ENCODE data around the gene HABP4.

The HABP4 gene

DNA sequence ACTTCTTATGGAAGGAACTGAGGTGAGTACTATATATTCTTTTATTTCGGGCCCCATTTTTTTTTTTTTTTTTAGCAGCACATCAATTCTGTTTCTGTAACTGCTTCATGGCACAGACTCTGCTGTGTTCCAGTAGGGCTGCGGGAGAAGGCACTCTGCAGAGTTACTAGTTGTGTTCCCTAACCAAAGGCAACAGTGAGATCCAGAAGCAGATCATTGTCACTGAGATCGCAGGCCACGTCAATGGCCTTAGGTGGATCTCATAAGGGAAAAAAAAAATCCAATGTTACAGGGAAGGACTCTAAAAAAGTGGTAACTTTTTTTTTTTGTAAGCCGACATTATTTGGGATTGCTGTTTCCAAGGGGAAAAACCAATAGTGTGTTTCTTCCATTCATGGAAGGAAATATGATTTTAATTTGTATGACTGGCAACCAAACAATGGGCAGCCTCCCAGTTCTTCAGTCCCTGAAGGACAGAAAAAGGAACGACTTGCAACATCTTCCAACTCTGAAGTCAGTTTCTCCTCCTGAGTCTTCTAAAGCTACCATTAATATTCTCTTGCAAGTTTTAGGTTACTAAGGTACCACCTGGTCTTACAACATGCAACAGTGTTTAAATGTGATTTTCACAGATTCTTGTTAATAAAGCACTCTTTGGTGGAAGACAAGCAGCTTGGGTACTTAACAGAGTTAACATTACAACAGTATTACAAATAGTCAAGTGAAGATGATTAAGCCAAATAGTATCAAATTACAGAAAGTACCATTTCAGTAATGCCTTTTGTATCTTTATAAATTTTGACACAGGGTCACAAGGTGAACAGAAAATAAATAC, 52.8 kb downstream of the HABP4 start:
- TF ChIP-seq SIN3A (IDR thresholded peaks at IDR 0.05; ENCODE audit: borderline replicate concordance, insufficient read depth, low read length), result no peak
- no peak for TF ChIP-seq POLR2AphosphoS5 (IDR thresholded peaks at IDR 0.05; ENCODE audit: low read depth, low read length)
- TF ChIP-seq, protein P1, sequence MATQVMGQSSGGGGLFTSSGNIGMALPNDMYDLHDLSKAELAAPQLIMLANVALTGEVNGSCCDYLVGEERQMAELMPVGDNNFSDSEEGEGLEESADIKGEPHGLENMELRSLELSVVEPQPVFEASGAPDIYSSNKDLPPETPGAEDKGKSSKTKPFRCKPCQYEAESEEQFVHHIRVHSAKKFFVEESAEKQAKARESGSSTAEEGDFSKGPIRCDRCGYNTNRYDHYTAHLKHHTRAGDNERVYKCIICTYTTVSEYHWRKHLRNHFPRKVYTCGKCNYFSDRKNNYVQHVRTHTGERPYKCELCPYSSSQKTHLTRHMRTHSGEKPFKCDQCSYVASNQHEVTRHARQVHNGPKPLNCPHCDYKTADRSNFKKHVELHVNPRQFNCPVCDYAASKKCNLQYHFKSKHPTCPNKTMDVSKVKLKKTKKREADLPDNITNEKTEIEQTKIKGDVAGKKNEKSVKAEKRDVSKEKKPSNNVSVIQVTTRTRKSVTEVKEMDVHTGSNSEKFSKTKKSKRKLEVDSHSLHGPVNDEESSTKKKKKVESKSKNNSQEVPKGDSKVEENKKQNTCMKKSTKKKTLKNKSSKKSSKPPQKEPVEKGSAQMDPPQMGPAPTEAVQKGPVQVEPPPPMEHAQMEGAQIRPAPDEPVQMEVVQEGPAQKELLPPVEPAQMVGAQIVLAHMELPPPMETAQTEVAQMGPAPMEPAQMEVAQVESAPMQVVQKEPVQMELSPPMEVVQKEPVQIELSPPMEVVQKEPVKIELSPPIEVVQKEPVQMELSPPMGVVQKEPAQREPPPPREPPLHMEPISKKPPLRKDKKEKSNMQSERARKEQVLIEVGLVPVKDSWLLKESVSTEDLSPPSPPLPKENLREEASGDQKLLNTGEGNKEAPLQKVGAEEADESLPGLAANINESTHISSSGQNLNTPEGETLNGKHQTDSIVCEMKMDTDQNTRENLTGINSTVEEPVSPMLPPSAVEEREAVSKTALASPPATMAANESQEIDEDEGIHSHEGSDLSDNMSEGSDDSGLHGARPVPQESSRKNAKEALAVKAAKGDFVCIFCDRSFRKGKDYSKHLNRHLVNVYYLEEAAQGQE (IDR thresholded peaks at IDR 0.05; ENCODE audit: insufficient read depth in 1 of 2, low read depth in 2 of 2, low read length in 2 of 2), result no peak
- no peak for TF ChIP-seq FOXP2 (optimal IDR thresholded peaks at IDR 0.05; ENCODE audit: borderline replicate concordance, extremely low read depth, extremely low read length, insufficient read depth)
- no peak for TF ChIP-seq TAF1 (IDR thresholded peaks at IDR 0.05; ENCODE audit: borderline replicate concordance, insufficient read depth, low read length)

DNA sequence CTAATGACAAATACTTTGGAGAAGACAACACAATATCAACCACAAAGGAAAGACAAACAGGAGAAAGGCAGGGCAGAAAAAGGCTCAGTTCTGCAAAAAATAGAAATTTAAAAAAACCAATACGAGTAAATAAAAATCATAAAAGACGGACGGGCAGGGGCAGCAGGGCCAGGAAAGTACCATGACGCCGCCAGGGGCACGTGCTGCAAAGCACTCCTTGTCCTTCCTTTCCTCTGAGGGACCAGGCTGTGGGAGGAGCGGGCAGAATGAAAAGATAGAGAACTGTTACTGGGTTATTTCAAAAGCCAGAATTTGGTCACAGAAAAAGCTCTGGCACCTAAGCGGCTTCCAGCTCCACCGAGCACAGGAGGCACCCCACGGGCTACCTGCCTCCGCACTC, 53.9 kb downstream of the HABP4 start:
- TF ChIP-seq, protein P1 (IDR thresholded peaks at IDR 0.05; ENCODE audit: insufficient read depth in 1 of 2, low read depth in 2 of 2, low read length in 2 of 2), result no peak

- no peak for TF ChIP-seq SIN3A (IDR thresholded peaks at IDR 0.05; ENCODE audit: borderline replicate concordance, insufficient read depth, low read length)
- TF ChIP-seq FOXP2 (optimal IDR thresholded peaks at IDR 0.05; ENCODE audit: borderline replicate concordance, extremely low read depth, extremely low read length, insufficient read depth), result no peak
- TF ChIP-seq POLR2AphosphoS5 (IDR thresholded peaks at IDR 0.05; ENCODE audit: low read depth, low read length), result no peak
- TF ChIP-seq TAF1 (IDR thresholded peaks at IDR 0.05; ENCODE audit: borderline replicate concordance, insufficient read depth, low read length), result no peak
- TF ChIP-seq, protein P1 (IDR thresholded peaks at IDR 0.05; ENCODE audit: insufficient read depth in 1 of 2, low read depth in 2 of 2, low read length in 2 of 2), result no peak
Observed at GRCh38 chr9:96505316-96505991, 55.5 kb downstream of the HABP4 start.

- TF ChIP-seq FOXP2 (optimal IDR thresholded peaks at IDR 0.05; ENCODE audit: borderline replicate concordance, extremely low read depth, extremely low read length, insufficient read depth) (no peak), SIN3A (IDR thresholded peaks at IDR 0.05; ENCODE audit: borderline replicate concordance, insufficient read depth, low read length) (no peak), POLR2AphosphoS5 (IDR thresholded peaks at IDR 0.05; ENCODE audit: low read depth, low read length) (no peak), TAF1 (IDR thresholded peaks at IDR 0.05; ENCODE audit: borderline replicate concordance, insufficient read depth, low read length) (no peak)
- TF ChIP-seq, protein P1 (IDR thresholded peaks at IDR 0.05; ENCODE audit: insufficient read depth in 1 of 2, low read depth in 2 of 2, low read length in 2 of 2), result no peak
Observed at GRCh38 chr9:96508227-96508940, 58.4 kb downstream of the HABP4 start.

Measured in PFSK-1 (cell line).